Motor neuron (in vitro differentiated cells): ENCODE measurements around the gene OR1Q1. TPM values are rescaled to one million over a fixed set of nuclear protein-coding genes. Genes with fewer than 3 reads are reported as not detected.
"Not testable (repeated sequence)": the region's sequence is repeated elsewhere in the genome, so short reads cannot be mapped to it uniquely, and the experiment has no call there.

Experiments used
- ATAC-seq, 8 experiments: fragments of 200-7000 bp; cut with Tn5 transposase; replicated peaks in 6 of 8; 2 replicates each; pipeline ENCODE4 v1.8.0; 2021; ENCODE audit warnings: mild to moderate bottlenecking in 8 of 8, moderate library complexity in 8 of 8
- H3K27ac ChIP-seq, 2 donors: fragments of 250-450 bp; sonication (Bioruptor Pico); 2 replicates each; pipeline ENCODE4 v1.9.0; 2021; ENCODE audit warnings: antibody characterized with exemption in 2 of 2, mild to moderate bottlenecking in 2 of 2, moderate library complexity in 1 of 2
- H3K4me1 ChIP-seq, 2 donors: fragments of 250-450 bp; sonication (Bioruptor Pico); replicated peaks in 1 of 2; 2 replicates each; pipeline ENCODE4 v1.6.1; 2021; ENCODE audit warnings: antibody characterized with exemption in 2 of 2, mild to moderate bottlenecking in 2 of 2, moderate library complexity in 1 of 2
- H3K4me3 ChIP-seq, 5 donors: fragments of 250-450 bp; sonication (Bioruptor Pico); 2 replicates each; pipeline ENCODE4 v1.9.0; 2021; ENCODE audit warnings: antibody characterized with exemption in 5 of 5, mild to moderate bottlenecking in 5 of 5, moderate library complexity in 4 of 5
- WGBS, 10 experiments: fragments of 450-650 bp; shearing (Covaris generic); methylation state at CpG; one replicate each; pipeline ENCODE4 v1.0.0; 2022; 5-methylcytosine and 5-hydroxymethylcytosine counted together
- in situ Hi-C, 9 experiments: fragments of 400-800 bp; cut with MboI; loops; one replicate each; pipeline ENCODE4 v1.15.0; 2021; ENCODE audit warnings: low sequenced_read_pairs in 9 of 9, low pct_unique_long_range_greater_than_20kb in 2 of 9; ENCODE audit not compliant: unreplicated experiment in 9 of 9
- total RNA-seq, 8 experiments: library from RNA; unstranded; fragments of 300-600 nt; gene quantifications; 2 replicates each; pipeline versions ENCODE4 v1.2.3 to v1.2.4, GENCODE V29; 2022

Gene OR1Q1, protein sequence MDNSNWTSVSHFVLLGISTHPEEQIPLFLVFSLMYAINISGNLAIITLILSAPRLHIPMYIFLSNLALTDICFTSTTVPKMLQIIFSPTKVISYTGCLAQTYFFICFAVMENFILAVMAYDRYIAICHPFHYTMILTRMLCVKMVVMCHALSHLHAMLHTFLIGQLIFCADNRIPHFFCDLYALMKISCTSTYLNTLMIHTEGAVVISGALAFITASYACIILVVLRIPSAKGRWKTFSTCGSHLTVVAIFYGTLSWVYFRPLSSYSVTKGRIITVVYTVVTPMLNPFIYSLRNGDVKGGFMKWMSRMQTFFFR
- under 1 TPM in 1 of 8 experiments, not detected in 7; 0.97 TPM for total RNA-seq

DNA sequence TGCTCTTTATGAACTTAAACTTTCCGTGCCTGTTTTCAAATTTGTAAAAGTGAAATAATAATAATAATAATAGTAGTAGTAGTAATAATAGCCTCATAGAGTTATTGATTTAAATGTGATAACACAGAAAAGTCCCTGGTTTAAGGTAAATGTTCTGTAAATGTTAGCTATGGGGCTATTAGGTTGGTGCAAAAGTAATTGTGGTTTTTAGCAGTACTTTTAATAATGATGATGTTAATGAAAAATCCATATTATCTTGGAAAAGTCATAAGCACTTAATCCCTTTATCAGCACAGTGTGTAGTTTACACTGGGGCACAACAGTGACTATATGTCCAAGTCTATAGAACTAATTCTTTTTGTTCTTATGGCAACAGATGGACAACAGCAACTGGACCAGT is at the start of gene OR1Q1:
TSS of gene OR1Q1 (plus strand) at position 377 of the 400 bp plus-strand sequence. CDS start at position 377, 0 bp downstream.
- H3K27ac ChIP-seq: no peak within 1 kb of the TSS
- 0 to 100% (median 70%) methylated on average over 1 of the region's 1 CpG; no CpG with 5 or more reads in 1 of the 10 experiments for WGBS, 10 experiments
- no peak for ATAC-seq
- H3K4me3 ChIP-seq: no peak within 1 kb of the TSS
- in situ Hi-C loops: no loop called here
- no peaks in the 10 kb centered on the region for H3K4me1 ChIP-seq

DNA sequence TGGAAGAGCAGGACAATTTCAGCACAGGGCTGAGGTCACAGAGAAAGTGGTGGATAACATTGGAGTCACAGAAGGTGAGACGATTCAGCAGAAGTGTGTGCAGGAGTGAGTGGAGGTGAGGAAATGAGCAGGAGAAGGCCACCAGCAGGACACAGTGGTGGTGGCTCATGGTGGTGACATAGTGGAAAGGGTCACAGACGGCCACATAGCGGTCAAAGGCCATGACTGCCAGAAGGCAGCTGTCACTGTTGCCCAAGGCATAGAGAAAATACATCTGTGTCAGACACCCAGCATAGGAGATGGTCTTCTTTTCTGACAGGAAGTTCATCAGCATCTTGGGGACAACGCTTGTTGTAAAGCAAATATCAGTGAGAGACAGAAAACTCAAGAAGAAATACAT is 46.6 kb upstream of the OR1Q1 start:
- no peaks in the 10 kb centered on the region for H3K4me1 ChIP-seq
- in situ Hi-C loops: no loop called here
- ATAC-seq: no peak
- no peak overlapping the region for H3K27ac ChIP-seq
- no peak overlapping the region for H3K4me3 ChIP-seq
- WGBS, 10 experiments: 0 to 85% (median 65%) methylated on average over 1 to 3 of the region's 4 CpGs; no CpG with 5 or more reads in 4 of the 10 experiments

DNA sequence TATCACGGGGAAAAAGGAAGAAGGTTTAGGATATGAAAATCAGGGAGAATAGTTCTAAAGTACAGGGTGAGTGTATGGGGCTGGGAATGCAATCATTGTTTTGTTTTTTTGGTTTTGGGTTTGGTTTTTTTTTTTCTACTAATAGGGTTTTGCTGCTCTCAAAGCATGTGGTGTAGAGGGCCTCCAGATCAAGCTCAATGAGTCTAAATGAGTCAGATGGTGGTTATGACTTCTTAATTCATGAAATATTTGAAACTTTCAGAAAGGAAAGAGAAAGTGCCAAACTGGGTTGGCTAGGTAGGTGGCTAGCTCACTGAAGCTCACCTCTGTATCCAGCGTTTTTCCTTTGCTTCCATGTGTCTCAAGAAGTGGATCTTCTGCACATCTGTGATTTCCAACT is 42.1 kb upstream of the OR1Q1 start:
- no peak overlapping the region for H3K27ac ChIP-seq
- in situ Hi-C loops: no loop called here
- no peak for ATAC-seq
- no peak overlapping the region for H3K4me3 ChIP-seq
- 0 to 78% (median 17%) methylated on average over 1 to 2 of the region's 2 CpGs; no CpG with 5 or more reads in 2 of the 10 experiments for WGBS, 10 experiments
- H3K4me1 ChIP-seq: no peaks in the 10 kb centered on the region

DNA sequence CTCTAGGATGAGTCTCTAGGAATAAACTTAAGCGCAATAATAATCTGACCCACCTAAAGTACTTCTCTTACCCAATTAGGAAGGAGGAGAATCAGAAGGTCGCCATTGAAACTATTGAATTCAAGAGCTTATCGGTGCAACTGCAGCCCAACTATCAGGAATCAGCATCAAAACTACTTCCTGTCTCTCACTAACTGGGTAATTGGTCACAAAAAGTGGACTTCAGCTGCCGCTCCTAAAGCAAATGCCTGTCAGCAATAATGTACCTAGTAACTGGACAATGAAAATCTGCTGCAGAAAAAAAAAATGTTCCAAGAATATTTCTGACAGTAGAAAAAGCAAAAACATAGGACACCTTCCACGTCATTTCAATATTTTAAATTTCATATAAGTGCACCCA is 34.7 kb upstream of the OR1Q1 start:
- Histone ChIP-seq H3K4me3 (no peak overlapping the region), H3K4me1 (no peaks in the 10 kb centered on the region), H3K27ac (no peak overlapping the region)
- in situ Hi-C loops: no loop called here
- WGBS, 10 experiments: 31 to 100% (median 75%) methylated on average over 1 to 5 of the region's 5 CpGs
- no peak for ATAC-seq

DNA sequence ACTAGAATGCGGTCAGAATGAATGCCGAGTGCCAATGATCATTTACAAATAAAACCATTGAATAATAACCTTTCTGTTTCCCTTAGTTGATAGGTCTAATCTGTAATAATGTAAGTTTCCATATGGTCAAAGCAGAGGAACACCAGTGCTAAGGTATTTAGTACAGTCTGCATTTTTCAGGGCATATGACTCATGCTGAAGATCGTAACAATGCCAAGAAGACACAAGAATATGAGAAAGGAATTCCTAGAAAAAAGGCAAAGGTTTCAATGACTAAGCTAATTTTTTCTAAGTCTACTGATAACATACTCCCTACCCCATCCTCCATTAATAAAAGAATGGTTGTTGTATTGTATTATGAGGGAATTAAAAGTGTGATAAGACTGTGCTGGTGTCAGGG is 34.2 kb upstream of the OR1Q1 start:
- in situ Hi-C loops: no loop called here
- 57 to 100% (median 89%) methylated on average over 2 to 3 of the region's 3 CpGs for WGBS, 10 experiments

DNA sequence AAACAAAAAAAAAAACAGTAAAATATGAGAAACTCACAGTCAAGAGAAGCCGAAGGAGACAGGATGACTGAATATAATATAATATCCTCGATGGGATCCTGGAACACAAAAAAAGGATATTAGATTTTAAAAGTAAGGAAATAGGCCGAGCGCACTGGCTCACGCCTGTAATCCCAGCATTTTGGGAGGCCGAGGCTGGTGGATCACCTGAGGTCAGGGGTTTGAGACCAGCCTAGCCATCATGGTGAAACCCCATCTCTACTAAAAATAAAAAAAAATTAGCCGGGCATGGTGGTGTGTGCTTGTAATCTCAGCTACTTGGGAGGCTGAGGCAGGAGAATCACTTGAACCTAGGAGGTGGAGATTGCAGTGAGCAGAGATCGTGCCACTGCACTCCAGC is 31.3 kb upstream of the OR1Q1 start, which contains the start of gene OR1L8:
TSS of gene OR1L8 (minus strand) at position 101 of the 400 bp plus-strand sequence. CDS start 14,907 bp downstream, outside the sequence.
- H3K4me1 ChIP-seq, ATAC-seq, H3K4me3 ChIP-seq, H3K27ac ChIP-seq, in situ Hi-C loops: not testable (repeated sequence)
- 31 to 83% (median 71%) methylated on average over 1 to 8 of the region's 8 CpGs for WGBS, 10 experiments

More for the DNA sequence above, 34.2 kb upstream of the OR1Q1 start:
- no peaks in the 10 kb centered on the region for H3K4me1 ChIP-seq
- no peak overlapping the region for H3K27ac ChIP-seq
- ATAC-seq: no peak
- H3K4me3 ChIP-seq: no peak overlapping the region

DNA sequence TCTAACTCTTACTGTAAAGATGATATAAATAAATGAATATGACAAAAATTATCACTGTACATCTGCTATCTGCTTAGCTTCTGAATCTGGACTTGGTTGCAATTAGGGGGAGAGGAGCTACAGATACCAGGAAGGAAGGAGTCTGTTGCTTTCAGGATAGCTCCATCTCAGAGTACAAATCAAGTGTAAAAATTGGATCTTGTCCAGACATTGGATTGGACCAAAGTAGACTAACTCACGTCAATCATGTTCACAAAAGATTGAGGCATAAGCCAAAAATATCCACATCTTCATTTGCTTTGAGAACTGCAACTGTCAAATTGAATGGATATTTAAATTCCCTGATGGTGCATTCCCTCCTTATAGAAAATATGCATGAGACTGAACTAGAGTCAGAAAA is 8.8 kb upstream of the OR1Q1 start:
- Histone ChIP-seq H3K4me3 (no peak overlapping the region), H3K4me1 (no peaks in the 10 kb centered on the region), H3K27ac (no peak overlapping the region)
- in situ Hi-C loops: no loop called here
- no peak for ATAC-seq
- 0 to 80% (median 55%) methylated on average over 1 of the region's 1 CpG; no CpG with 5 or more reads in 1 of the 10 experiments for WGBS, 10 experiments

DNA sequence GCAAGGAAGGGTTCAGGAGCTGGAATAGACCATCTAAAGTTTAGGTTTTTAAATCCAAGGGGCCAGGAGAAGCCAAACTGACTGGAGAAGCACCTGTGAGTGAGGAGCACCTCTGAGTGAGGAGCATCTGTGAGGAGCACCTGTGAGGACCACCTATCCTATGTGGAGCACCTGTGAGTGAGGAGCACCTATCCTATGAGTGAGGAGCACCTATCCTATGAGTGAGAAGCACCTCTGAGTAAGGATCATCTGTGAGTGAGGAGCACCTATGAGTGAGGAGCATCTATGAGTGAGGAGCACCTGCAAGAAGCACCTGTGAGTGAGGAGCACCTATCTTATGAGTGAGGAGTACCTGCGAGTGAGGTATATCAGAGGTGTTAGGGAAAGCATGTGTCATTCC is 8.0 kb upstream of the OR1Q1 start:
- in situ Hi-C loops: no loop called here
- no peak overlapping the region for H3K4me3 ChIP-seq
- ATAC-seq: no peak
- H3K27ac ChIP-seq: no peak overlapping the region
- 56% methylated on average over 1 of the region's 1 CpG; no CpG with 5 or more reads in 9 of the 10 experiments for WGBS, 10 experiments
- H3K4me1 ChIP-seq: no peaks in the 10 kb centered on the region

DNA sequence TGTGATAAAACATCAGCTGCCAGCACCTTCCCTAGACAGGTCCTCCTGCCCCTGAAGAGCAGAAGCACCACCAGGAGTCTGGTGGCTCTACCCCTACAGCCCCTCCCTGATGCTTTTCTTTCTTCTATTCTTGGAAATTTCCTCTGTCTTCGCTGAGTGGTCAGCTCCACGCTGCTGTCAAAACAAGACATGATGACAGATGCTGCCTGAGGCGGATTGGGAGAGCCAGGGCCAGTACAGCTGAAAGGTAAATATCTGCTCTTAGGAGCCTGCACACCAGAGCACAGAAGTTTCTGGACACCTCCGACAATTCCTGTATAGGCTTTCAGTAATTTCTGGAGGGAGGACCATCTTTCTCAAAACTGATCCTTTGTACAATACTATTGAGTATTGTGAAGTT is 4.7 kb upstream of the OR1Q1 start:
- H3K4me1 ChIP-seq: no peaks in the 10 kb centered on the region
- in situ Hi-C loops: no loop called here
- H3K27ac ChIP-seq: no peak overlapping the region
- no peak for ATAC-seq
- no peak overlapping the region for H3K4me3 ChIP-seq
- 47 to 82% (median 76%) methylated on average over 1 to 3 of the region's 4 CpGs; no CpG with 5 or more reads in 6 of the 10 experiments for WGBS, 10 experiments

DNA sequence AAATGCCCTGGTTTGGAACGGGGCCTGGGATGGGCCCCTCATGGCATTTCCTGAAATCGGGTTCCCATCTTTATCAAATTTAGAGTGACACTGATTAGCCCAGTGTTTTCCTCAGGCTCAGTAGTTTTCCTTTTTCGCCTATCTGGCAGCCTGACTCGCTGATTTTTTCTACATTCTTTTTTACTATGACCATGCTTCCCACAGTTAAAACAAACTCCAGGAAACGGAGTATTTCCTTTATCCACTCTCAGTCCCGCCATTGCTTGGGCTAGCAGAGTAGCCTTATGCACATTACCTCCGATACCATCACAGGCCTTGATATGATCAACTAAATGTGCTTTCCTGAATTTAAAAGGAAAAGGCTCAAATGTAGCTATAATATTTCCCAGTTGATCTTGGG is 5.5 kb downstream of the OR1Q1 start:
- Histone ChIP-seq H3K27ac (no peak overlapping the region), H3K4me1 (no peaks in the 10 kb centered on the region), H3K4me3 (no peak overlapping the region)
- ATAC-seq: no peak
- in situ Hi-C loops: no loop called here
- WGBS, 10 experiments: 36 to 82% (median 62%) methylated on average over 2 to 6 of the region's 7 CpGs; no CpG with 5 or more reads in 1 of the 10 experiments

DNA sequence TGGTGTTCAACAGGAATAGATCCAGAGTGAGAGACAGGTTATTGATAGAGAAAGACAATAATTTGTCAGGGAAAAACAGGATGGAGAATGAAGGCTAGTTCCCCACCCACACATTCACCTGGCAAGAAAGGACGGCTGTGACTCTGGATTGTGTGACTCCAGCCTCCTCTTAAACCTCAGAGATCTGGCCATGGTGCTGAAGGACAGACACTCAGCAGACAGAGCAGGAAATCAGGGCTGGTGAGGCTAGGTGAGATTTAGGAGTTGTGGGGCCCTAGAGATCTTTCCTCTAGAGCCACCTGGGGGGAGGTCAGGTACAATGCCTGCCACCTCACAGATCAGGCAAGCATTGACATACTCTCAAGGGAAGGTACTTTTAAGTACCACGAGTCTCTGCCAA is 27.7 kb downstream of the OR1Q1 start:
- in situ Hi-C loops: no loop called here
- 0 to 56% (median 0%) methylated on average over 1 to 2 of the region's 2 CpGs; no CpG with 5 or more reads in 3 of the 10 experiments for WGBS, 10 experiments
- no peak overlapping the region for H3K4me3 ChIP-seq
- H3K4me1 ChIP-seq: no peaks in the 10 kb centered on the region
- H3K27ac ChIP-seq: no peak overlapping the region
- ATAC-seq: no peak

DNA sequence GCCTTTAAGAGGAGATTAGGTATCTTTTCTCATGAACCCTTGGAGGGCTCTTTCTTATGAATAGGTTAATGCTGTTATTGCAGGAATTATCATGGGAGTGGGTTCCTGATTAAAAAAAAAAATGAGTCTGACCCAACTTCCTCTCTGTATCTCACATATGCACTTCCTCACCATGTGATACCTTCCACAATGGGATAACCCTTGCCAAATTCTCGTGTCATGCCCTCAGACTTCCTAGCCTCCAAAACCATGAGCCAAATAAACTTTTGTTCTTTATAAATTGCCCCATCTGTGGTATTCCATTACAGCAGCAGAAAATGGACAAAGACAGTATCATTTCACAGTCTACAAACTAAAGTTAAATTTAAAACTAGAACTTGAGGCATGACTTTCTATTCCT is 41.8 kb downstream of the OR1Q1 start:
- no peaks in the 10 kb centered on the region for H3K4me1 ChIP-seq
- 0 to 40% (median 0%) methylated on average over 1 of the region's 1 CpG; no CpG with 5 or more reads in 3 of the 10 experiments for WGBS, 10 experiments
- no peak for ATAC-seq
- H3K4me3 ChIP-seq: no peak overlapping the region
- no peak overlapping the region for H3K27ac ChIP-seq
- in situ Hi-C loops: no loop called here

DNA sequence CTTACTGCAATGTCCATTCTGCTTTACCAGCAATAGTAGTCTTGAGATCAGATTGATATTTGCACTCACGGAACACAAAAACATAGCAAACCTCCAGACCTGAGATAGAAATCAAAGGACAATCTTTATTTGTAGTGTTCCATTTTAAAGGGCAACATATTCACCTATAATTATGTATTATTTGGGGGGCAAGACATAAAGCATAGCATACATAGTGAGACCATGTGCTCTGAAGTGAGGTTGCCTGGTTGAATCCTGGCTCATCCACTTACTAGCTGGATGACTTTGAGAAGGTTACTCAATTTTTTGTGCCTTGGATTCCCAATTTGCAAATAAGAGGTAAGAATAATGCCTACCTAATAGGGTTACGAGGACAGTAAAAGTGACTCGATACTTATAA is 43.0 kb downstream of the OR1Q1 start, which contains the start of gene OR1B1:
TSS of gene OR1B1 (minus strand) at position 101 of the 400 bp plus-strand sequence.
- WGBS, 10 experiments: 5 to 96% (median 56%) methylated on average over 1 to 3 of the region's 3 CpGs; no CpG with 5 or more reads in 2 of the 10 experiments

DNA sequence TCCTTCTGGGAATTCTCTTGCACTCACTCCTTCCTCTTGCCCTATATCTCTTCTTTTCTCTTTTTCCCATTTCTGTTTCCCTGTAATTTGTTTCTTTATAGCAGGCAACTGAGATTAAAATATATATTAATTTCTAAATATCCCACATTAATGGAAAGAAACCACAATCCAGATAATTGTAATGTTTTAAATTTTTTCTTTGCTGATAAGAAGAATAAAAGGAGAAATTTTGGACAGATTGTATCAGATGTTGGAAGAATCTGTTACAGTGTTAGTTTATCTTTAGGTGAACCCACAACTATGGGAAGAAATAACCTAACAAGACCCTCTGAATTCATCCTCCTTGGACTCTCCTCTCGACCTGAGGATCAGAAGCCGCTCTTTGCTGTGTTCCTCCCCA is 46.9 kb downstream of the OR1Q1 start, which contains the start of gene OR1L1:
TSS of gene OR1L1 (plus strand) at position 301 of the 400 bp plus-strand sequence. CDS start at position 301, 0 bp downstream.
- Histone ChIP-seq H3K4me3 (no peak within 1 kb of the TSS), H3K27ac (no peak within 1 kb of the TSS), H3K4me1 (no peaks in the 10 kb centered on the region)
- in situ Hi-C loops: no loop called here
- ATAC-seq: no peak
- 10 to 60% (median 31%) methylated on average over 1 to 2 of the region's 2 CpGs; no CpG with 5 or more reads in 2 of the 10 experiments for WGBS, 10 experiments

More for the DNA sequence above, 43.0 kb downstream of the OR1Q1 start, which contains the start of gene OR1B1:
- H3K4me3 ChIP-seq: no peak within 1 kb of the TSS
- H3K4me1 ChIP-seq: no peaks in the 10 kb centered on the region
- in situ Hi-C loops: no loop called here
- H3K27ac ChIP-seq: no peak within 1 kb of the TSS
- no peak for ATAC-seq
